ENCODE measurements around the gene MESD.

MESD gene

DNA sequence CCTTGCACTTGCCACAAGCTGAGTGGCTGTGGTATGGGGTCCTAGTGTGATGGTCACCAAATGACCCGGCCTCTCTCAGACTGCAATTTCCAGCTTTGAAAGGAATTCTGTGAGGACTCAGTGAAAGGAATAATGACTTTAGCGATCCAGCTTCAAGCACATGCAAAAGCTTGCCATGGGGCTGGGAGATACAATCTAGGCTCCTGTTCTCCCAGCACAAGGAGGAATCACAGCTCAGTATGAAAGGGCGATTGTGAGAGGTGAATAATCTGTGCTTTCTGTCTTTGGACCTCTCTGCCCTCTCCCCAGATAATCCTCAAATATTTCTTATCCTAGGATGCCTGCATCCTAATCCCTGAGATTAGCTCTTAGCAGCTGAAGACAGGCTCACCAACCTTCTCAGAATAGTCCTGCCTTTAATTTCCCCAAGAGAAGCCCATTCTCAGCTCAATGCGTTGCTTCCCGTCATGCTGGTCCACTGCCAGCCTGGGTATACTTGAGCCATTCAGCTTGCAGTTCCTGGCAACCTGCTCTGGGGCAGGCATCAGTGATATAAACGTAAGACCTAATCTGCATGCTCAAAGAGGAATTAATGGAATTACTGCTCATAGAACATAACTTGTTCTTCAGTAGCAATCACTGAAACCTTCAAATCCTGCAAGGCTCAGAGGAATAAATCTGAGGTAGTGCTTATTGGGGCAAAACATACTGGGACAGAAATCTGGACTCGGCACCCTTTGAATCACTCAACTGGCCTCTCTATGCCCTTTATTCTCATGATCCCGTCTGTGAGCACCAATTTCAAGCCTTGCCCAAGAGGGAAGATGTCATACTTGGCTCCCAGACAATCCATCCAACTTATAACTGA is 26.2 kb upstream of the MESD start:
- DNase-seq (ENCODE audit: low spot score), result no peak

DNA sequence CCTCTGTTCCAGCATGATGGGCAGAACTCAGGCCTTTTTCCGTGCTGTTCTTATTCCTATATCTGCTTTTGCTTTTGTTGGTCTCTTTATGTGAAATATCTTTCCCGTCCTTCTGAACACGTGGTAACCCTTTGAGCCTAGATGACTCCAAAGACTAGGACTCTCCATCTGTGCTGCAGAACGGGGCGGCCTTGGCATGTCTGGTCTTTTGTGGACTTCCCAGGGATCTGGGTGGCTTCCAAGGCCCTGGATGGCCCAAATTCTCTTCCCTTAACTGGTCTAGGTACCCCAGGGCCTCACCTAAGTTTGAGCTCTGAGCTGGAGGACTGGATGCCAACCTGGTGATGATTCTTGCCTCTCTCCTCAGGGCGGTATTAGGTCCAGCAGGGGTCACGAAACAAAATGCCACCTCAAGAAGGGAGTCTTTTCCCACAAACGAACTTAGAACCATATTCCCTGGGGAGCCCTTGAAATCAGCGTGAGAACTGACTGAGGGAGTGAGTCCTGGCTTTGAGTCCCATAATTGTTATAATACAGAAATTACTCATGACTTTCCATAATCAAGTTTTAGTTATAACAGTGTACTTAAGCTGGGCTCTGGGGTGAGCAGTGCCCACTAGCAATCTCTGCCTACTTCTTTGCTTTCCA is 25.0 kb upstream of the MESD start:
- no peak for DNase-seq (ENCODE audit: low spot score)

DNA sequence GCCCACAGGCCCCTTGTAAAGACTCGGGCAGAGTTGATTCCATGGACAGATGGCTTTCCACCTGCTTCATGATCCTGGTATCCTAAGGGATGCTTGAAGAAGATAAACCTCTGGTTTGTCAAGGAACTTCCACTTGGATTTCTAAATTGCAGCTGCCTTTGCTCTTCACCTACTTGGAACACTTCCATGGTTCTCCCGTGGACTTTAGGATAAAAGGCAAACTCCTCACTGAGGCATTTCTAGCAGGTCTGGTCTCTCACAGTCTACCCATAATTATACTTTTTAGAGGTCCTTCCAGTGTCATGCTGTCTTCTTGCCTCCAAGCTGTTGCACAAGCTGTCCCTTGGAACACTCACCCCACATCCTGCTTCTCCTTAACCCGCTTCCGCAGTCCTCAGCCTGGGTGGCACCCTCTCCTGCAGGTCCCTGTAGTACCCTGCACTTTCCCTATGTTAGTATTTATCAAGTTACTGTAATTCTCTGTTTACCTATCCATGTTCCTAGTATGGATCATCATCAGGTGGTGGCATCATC is 23.8 kb upstream of the MESD start:
- no peak for DNase-seq (ENCODE audit: low spot score)

DNA sequence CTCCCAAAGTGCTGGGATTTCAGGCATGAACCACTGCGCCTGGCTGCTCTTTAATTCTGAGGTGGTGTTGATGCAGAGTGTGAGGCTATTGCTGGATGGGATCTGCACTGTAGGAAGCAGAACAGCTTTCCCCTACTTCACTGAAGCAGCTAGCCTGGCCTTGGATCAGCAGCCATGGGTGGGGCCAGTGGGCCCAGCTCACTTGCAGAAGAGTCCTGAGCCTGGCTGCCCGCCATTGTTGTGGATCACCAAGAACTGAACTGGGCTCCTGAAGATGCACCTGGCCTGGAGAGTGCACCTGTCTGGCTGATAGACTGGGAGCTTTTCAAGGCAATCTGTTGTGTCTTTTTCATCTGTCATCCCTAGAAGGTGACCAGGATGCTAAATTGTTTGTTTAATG is 23.0 kb upstream of the MESD start:
- no peak for DNase-seq (ENCODE audit: low spot score)

DNA sequence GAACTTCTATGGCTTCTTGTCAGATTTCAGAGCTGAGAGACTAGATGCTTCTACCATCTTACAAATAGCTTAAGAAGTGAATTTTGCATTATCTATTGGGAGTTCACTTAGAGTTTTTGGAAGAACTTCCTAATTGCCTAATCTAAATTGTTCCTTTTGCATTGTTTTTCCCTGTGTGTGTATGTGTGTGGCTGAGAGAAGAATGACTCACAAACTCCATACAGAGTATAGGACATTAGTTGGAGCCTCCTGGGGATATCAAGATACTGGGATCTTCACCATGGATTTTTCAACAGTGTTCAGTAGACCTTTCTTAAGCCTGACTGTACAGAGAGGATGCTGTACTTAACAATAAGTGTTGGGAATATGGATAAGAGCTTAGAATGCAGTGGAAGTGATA is 22.0 kb upstream of the MESD start:
- DNase-seq (ENCODE audit: low spot score), result no peak

DNA sequence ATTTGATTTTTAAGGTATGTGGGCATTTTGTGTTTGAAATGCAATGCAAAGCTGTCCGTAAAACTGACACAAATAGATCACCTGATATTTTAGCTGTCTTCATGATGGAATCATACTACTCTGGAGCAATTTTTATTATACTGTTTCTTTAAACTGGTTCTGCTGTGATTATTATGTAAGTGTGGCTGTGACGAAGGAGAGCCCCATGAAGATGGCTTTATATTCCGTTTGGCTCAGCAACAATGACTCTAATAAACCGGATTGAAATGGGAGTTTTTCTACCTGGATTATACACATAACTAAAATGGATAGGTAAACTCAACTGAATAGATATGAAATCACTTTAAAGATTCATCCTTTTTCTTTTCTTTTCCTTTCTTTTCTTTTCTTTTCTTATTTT is 20.5 kb upstream of the MESD start:
- no peak for DNase-seq (ENCODE audit: low spot score)

GRCh38 chr15:81008312-81008711 is 18.7 kb upstream of the MESD start:
- peak; percentile 27 for DNase-seq (ENCODE audit: low spot score)

DNA sequence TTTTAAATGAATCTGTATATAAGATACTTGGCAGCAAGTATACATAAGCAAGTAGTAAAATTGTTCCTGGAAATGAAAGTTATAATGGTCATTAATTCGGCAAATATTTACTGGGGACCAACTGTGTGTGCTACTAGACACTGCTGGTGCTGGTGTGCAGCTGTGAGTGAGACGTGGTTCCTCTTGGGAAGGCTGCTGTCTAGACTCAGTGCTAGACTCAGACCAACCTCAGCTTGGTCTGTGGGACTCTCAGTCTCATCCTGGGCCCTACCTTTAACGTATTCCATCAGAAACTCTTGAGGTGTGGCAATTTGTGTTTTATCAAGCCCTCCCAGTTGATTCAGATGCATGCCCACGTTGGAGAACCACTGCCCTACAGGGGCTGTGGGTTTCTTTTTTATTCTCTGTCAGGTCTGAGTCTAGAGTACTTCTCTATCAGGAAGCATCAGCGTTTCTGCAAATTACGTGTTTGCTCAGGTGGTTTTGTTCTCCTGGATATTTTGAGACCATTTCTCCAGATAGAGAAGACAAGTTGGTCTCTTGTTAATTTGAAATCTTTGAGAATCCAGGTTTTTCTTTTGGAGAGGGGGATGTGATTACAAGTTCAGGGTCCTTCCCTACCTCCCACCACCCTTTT is 17.9 kb upstream of the MESD start:
- no peak for DNase-seq (ENCODE audit: low spot score)

- no peak for DNase-seq (ENCODE audit: low spot score)
Observed at GRCh38 chr15:81006124-81006523, 16.5 kb upstream of the MESD start.

- no peak for DNase-seq (ENCODE audit: low spot score)
Observed at GRCh38 chr15:81003097-81003350, 13.4 kb upstream of the MESD start.

GRCh38 chr15:81002331-81003096 is 12.9 kb upstream of the MESD start:
- DNase-seq (ENCODE audit: low spot score), result peak; percentile 17

DNA sequence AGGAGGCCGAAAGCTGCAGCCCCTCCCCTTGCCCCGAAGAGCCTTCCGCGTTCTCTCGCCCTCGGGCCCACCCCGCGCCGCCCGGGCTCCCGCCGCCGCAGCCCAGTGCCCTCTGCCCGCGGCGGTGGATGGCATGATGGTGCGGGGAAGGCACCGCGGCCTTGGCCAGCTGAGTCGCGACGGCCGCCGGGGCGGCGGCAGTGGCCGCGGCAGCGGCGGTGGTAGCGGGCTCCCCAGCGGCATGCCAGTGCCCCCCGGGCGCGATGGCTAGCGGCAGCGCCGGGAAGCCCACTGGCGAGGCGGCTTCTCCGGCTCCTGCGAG is 12.4 kb upstream of the MESD start:
- DNase-seq (ENCODE audit: low spot score), result no peak

GRCh38 chr15:81001152-81002008 is 11.8 kb upstream of the MESD start:
- DNase-seq (ENCODE audit: low spot score), result peak; percentile 58

DNA sequence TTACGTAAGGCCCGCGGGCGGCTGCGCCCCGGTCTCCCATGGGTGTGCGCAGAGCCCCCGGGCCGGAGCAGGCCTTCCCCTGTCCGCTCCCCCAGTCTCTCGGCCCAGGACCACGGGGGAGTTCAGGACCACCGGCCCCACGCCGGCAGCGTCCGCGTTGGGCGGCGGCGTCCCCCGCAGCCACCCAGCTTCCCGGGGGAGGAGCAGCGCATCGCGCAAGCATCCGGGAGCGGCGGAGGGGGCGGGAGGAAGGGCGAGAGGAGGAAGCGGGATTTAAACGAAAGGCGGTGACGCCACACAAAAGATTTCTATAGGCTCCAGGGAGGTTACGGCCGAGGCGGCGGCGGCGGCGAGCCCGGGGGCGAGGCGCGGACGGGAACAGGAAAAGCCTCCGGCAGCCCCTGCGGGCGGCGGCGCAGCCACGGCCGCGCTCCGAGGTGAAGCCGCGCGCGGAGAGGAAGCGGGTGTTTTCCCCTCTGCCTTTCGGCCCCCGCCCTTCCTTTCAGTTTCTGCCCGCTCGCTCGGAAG is 11.1 kb upstream of the MESD start, which contains the start of gene TLNRD1:
TLNRD1 (plus strand) TSS at position 300 of the 528 bp plus-strand sequence. CDS start 1,349 bp downstream, outside the sequence.
- DNase-seq (ENCODE audit: low spot score), result peak; percentile 93

DNA sequence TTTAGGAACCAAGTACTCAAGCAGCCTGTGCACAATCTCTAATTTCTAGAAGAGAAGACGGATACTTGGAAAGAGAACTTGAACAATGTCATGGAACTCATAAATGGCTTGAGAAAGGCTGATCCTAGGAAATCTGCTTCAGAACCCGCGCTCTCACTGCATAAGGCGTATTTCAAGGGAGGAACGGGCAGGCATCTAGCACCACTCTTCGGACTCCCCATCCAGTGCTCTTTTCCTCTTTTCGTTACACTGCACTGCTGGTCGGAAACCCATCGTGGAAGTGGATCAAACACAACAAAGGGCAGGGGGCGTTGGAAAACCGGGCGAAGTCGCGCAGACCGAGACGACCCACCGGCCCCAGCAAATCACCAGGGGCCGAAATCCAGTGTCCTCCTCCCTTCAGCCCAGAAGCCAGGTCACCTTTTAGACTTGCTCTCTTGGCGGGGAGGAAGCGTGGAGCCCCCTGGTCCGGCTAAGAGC is 10.6 kb upstream of the MESD start:
- DNase-seq (ENCODE audit: low spot score), result peak; percentile 54

DNA sequence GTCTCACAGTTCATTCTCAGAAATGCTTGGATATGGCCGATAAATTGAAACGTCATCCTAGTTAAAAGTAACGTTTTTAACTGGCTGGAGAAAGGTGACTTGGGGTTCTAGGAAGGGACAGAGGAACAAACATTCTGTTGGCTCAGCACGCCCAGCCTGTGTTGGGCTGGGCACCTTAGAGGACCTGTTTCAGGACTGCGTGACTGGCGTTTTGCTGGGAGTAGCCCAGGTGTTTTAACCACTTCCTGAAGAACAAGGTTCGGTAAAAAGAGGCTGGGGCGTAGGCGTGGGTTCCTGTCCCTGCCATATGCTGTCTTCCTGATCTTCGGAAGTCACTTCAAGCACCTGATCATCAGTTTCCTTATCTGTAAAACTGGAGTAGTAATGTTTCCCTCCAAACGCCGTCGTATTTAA is 10.0 kb upstream of the MESD start:
- DNase-seq (ENCODE audit: low spot score), result peak; percentile 87

DNA sequence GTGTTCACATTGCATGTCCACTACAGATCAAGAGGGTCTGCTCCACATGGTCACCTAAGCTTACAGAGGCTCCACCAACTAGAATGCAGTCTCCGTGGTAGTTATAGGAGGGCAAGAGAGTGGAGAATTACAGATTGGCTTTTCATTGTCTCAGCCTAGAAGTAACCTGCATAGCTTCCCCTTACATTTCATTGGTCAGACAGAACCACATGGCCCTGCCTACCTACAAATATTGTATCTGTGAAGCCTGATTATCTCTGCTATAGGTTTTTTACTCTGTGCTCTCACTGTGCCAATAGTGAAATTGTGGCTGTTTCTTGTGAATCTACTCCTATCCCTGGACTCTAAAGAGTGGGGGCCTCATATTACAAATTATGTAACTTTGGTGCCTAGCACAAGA is 8.6 kb upstream of the MESD start:
- peak; percentile 41 for DNase-seq (ENCODE audit: low spot score)

DNA sequence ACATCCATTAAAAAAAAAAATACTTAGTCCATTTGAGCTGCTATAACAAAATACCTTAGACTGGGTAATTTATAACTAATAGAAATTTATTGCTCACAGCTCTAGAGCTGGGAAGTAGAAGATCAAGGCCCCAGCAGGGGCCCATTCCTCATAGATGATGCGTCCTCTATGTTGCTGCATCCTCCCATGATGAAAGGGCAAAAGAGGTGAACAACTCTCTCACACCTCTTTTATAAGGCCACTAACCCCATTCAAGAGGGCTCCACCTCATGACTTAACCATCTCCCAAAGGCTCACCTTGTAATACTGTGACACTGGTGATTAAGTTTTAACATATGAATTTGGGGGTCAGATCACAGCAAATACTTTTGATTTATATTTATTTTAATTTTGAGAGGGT is 8.1 kb upstream of the MESD start:
- no peak for DNase-seq (ENCODE audit: low spot score)

GRCh38 chr15:80996247-80996646 is 6.6 kb upstream of the MESD start:
- no peak for DNase-seq (ENCODE audit: low spot score)

GRCh38 chr15:80992441-80992840 is 2.8 kb upstream of the MESD start:
- no peak for DNase-seq (ENCODE audit: low spot score)

GRCh38 chr15:80992006-80992405 is 2.4 kb upstream of the MESD start:
- no peak for DNase-seq (ENCODE audit: low spot score)
